Brain pericyte (primary cell): Measurements from ENCODE around the gene NEURL1B.
A peak's percentile ranks its signal among the peaks of the same experiment; 100 is the strongest.

Experiments
- DNase-seq: peaks from one replicate; pipeline ENCODE4 v3.0.0-alpha.2; 2012; ENCODE audit warnings: low read depth, low spot score

Gene NEURL1B

GRCh38 chr5:172714491-172715420 is 73.7 kb downstream of the NEURL1B start:
- DNase-seq = peak; percentile 80

- DNase-seq = no peak
Observed at GRCh38 chr5:172715421-172715780, 74.3 kb downstream of the NEURL1B start.

GRCh38 chr5:172715931-172716682 is 75.0 kb downstream of the NEURL1B start:
- DNase-seq = no peak

GRCh38 chr5:172716796-172717313 is 75.8 kb downstream of the NEURL1B start:
- DNase-seq = peak; percentile 57

GRCh38 chr5:172717481-172718195 is 76.6 kb downstream of the NEURL1B start:
- no peak for DNase-seq

- no peak for DNase-seq
Observed at GRCh38 chr5:172718527-172719114, 77.6 kb downstream of the NEURL1B start.

- DNase-seq = no peak
Observed at GRCh38 chr5:172719211-172719610, 78.1 kb downstream of the NEURL1B start.

GRCh38 chr5:172720655-172721054 is 79.6 kb downstream of the NEURL1B start:
- DNase-seq = no peak

- DNase-seq = no peak
Observed at GRCh38 chr5:172721455-172722326, 80.6 kb downstream of the NEURL1B start.

GRCh38 chr5:172722327-172722815 is 81.3 kb downstream of the NEURL1B start:
- DNase-seq = no peak

GRCh38 chr5:172723508-172723907 is 82.4 kb downstream of the NEURL1B start:
- no peak for DNase-seq

GRCh38 chr5:172724242-172725183 is 83.5 kb downstream of the NEURL1B start:
- DNase-seq = no peak

- no peak for DNase-seq
Observed at GRCh38 chr5:172725273-172725672, 84.2 kb downstream of the NEURL1B start.

GRCh38 chr5:172725785-172726184 is 84.7 kb downstream of the NEURL1B start:
- DNase-seq = no peak

GRCh38 chr5:172726966-172727365 is 85.9 kb downstream of the NEURL1B start:
- no peak for DNase-seq

GRCh38 chr5:172727551-172727950 is 86.5 kb downstream of the NEURL1B start:
- no peak for DNase-seq

- no peak for DNase-seq
Observed at GRCh38 chr5:172728481-172729241, 87.6 kb downstream of the NEURL1B start.

GRCh38 chr5:172729588-172729987 is 88.5 kb downstream of the NEURL1B start:
- DNase-seq = no peak
